ENCODE results near the gene CST3.

CST3 gene

GRCh38 chr20:23655491-23656211 is 17.9 kb upstream of the CST3 start:
- no peaks in the 10 kb centered on the region for H3F3A ChIP-seq (ENCODE audit: insufficient read depth, low read length)
- no peaks in the 10 kb centered on the region for H3K9me2 ChIP-seq (replicated peaks; ENCODE audit: insufficient read depth, low read length)
- no peak overlapping the region for H3K27ac ChIP-seq (ENCODE audit: low read length)
- no peaks in the 10 kb centered on the region for H3K4me1 ChIP-seq (ENCODE audit: low read length)
- H4K20me1 ChIP-seq (ENCODE audit: insufficient read depth, low read length) = no peaks in the 10 kb centered on the region
- no peak for DNase-seq
- H3K4me2 ChIP-seq (ENCODE audit: low read depth, low read length) = no peak overlapping the region
- TF ChIP-seq EZH2phosphoT487 (IDR thresholded peaks at IDR 0.05; ENCODE audit: low read length) (no peak), EZH2 (optimal IDR thresholded peaks at IDR 0.05; ENCODE audit: low read depth, low read length) (no peak), CTCF (IDR thresholded peaks at IDR 0.05; ENCODE audit: low read length) (no peak)
- no peaks in the 10 kb centered on the region for H3K79me2 ChIP-seq (ENCODE audit: low read length)
- no peak overlapping the region for H3K9ac ChIP-seq (ENCODE audit: low read length)
- H3K27me3 ChIP-seq (replicated peaks; ENCODE audit: insufficient read depth, low read length) = no peaks in the 10 kb centered on the region
- no peak overlapping the region for H3K4me3 ChIP-seq (ENCODE audit: low read length)
- H3K36me3 ChIP-seq (replicated peaks; ENCODE audit: insufficient read depth, low read length) = no peaks in the 10 kb centered on the region
- no peaks in the 10 kb centered on the region for H3K9me3 ChIP-seq (replicated peaks; ENCODE audit: insufficient read depth, low read length)
- no peak overlapping the region for H2AFZ ChIP-seq (ENCODE audit: low read length)

- no peak for TF ChIP-seq CTCF (IDR thresholded peaks at IDR 0.05; ENCODE audit: low read length)
- TF ChIP-seq EZH2 (optimal IDR thresholded peaks at IDR 0.05; ENCODE audit: low read depth, low read length) = no peak
- TF ChIP-seq EZH2phosphoT487 (IDR thresholded peaks at IDR 0.05; ENCODE audit: low read length) = no peak
- no peaks in the 10 kb centered on the region for H4K20me1 ChIP-seq (ENCODE audit: insufficient read depth, low read length)
- no peak overlapping the region for H3K4me2 ChIP-seq (ENCODE audit: low read depth, low read length)
- H2AFZ ChIP-seq (ENCODE audit: low read length) = no peak overlapping the region
- no peak for DNase-seq
- H3K79me2 ChIP-seq (ENCODE audit: low read length) = no peaks in the 10 kb centered on the region
- H3K36me3 ChIP-seq (replicated peaks; ENCODE audit: insufficient read depth, low read length) = no peaks in the 10 kb centered on the region
- no peak overlapping the region for H3K4me3 ChIP-seq (ENCODE audit: low read length)
- H3K27me3 ChIP-seq (replicated peaks; ENCODE audit: insufficient read depth, low read length) = no peaks in the 10 kb centered on the region
- no peak overlapping the region for H3K9ac ChIP-seq (ENCODE audit: low read length)
- no peaks in the 10 kb centered on the region for H3K9me2 ChIP-seq (replicated peaks; ENCODE audit: insufficient read depth, low read length)
- no peaks in the 10 kb centered on the region for H3F3A ChIP-seq (ENCODE audit: insufficient read depth, low read length)
- H3K9me3 ChIP-seq (replicated peaks; ENCODE audit: insufficient read depth, low read length) = no peaks in the 10 kb centered on the region
- no peaks in the 10 kb centered on the region for H3K4me1 ChIP-seq (ENCODE audit: low read length)
- H3K27ac ChIP-seq (ENCODE audit: low read length) = no peak overlapping the region
These were observed 17.0 kb upstream of the CST3 start for GRCh38 chr20:23654717-23655116.

GRCh38 chr20:23654000-23654399 is 16.2 kb upstream of the CST3 start:
- no peak overlapping the region for H3K4me2 ChIP-seq (ENCODE audit: low read depth, low read length)
- DNase-seq = no peak
- H4K20me1 ChIP-seq (ENCODE audit: insufficient read depth, low read length) = no peaks in the 10 kb centered on the region
- H3F3A ChIP-seq (ENCODE audit: insufficient read depth, low read length) = no peaks in the 10 kb centered on the region
- H3K4me3 ChIP-seq (ENCODE audit: low read length) = no peak overlapping the region
- no peaks in the 10 kb centered on the region for H3K27me3 ChIP-seq (replicated peaks; ENCODE audit: insufficient read depth, low read length)
- H2AFZ ChIP-seq (ENCODE audit: low read length) = no peak overlapping the region
- H3K27ac ChIP-seq (ENCODE audit: low read length) = no peak overlapping the region
- H3K36me3 ChIP-seq (replicated peaks; ENCODE audit: insufficient read depth, low read length) = no peaks in the 10 kb centered on the region
- H3K9ac ChIP-seq (ENCODE audit: low read length) = no peak overlapping the region
- TF ChIP-seq EZH2phosphoT487 (IDR thresholded peaks at IDR 0.05; ENCODE audit: low read length) = no peak
- no peak for TF ChIP-seq CTCF (IDR thresholded peaks at IDR 0.05; ENCODE audit: low read length)
- no peak for TF ChIP-seq EZH2 (optimal IDR thresholded peaks at IDR 0.05; ENCODE audit: low read depth, low read length)
- H3K9me2 ChIP-seq (replicated peaks; ENCODE audit: insufficient read depth, low read length) = no peaks in the 10 kb centered on the region
- no peaks in the 10 kb centered on the region for H3K4me1 ChIP-seq (ENCODE audit: low read length)
- H3K9me3 ChIP-seq (replicated peaks; ENCODE audit: insufficient read depth, low read length) = no peaks in the 10 kb centered on the region
- H3K79me2 ChIP-seq (ENCODE audit: low read length) = no peaks in the 10 kb centered on the region

Data from MM.1S (cell line).